Amniotic stem cell (primary cell): ENCODE results near the gene ZYX.
"Not testable (repeated sequence)": the region's sequence is repeated elsewhere in the genome, so short reads cannot be mapped to it uniquely, and the experiment has no call there.

Experiments used
- DNase-seq: peaks from one replicate; lab custom pipeline; 2025; lab: John Stamatoyannopoulos, UW

The ZYX gene

DNA sequence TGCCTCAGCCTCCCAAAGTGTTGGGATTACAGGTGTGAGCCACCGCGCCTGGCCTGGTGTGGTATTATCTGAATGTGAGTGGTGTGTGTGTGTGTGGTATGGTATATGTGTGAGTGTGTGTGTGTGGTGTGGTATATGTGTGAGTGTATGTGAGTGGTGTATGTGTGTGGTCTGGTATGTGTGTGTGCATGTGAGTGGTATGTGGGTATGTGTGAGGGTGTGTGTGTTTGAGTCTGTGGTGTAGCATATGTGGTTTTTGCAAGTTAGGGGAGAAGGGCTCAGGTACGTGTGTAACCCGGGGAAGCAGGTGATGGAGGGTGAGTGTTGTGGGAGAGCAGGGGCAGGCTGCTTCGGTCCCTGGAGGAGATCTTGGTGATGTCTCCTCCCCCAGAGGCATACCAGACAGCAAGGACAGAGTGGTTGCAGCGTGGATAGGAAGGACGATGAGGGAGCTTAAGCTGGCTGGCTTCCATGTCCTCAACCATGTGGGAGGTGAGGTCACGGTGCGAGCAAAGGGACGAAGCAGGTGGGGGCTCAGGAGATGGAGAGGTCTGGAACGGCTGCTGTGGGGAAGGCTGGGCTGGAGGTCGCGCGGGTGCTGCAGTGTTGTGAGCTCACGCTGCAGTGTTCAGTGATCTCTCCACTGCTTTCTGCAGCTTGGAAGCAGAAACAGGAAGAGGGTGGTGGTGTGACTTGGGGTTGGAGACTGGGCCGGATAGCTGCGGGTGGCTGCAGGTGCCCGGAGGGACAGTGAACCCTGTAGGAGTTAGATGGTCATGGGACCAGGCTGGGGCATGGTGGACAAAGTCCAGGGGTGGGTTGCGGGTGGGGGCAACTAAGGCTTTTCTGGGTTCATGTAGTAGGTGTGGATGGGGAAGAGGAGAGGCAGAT lies 5.0 kb downstream of the ZYX start:
- DNase-seq, result no peak

DNA sequence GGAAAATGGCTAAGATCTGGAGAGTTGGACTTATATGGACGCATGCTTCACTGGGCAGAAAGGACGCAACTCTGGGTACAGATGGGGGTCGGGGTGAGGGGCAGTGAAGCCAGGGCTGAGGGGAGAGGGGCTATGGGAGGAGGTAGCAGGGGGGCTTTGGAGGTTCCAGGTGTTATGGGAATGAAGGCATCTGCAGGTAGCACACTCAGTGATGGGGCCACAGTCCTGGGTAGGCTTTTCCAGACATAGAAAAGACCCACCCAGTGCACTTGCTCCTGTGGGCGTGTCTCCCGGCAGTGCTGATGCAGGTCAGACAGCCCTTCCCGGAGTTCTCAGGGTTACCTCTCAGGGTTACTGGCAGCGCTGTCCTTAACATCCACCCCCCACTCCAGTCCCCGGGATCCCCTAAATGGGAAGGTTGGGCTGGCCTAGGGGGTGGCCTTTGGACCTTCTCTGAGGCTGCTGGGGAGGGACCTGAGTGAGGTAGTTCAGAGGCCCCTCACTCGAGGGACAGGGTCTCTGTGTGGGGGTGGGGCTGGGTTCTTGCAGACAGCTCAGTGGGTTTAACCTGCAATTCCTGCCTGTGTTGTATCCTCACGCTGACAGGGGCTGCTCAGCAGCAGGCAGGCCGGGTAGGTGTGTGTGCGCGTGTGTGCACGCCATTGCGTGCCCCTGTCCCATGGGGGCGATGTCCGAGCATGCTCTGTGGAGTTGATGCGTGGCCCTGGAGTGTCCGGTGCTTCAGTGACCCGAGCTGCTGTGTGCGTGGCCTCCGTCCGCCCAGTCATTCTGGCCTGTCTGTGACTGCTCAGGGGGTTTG lies 6.2 kb downstream of the ZYX start:
- DNase-seq, result no peak

DNA sequence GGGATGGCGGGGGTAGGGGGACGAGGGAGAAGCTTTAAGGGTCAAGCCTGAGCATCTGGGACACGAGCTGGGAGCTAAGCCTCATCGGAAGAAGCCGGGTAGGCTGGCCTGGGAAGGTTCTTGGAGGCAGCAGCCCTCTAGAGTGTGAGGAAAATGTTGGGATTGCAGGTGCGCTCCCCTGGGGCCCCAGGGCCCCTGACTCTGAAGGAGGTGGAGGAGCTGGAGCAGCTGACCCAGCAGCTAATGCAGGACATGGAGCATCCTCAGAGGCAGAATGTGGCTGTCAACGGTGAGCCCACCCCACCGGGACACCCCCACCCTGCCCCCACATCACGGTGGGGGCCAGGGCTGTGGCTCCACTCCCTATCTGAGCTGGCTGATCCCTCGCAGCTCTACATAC lies 6.9 kb downstream of the ZYX start:
- no peak for DNase-seq

DNA sequence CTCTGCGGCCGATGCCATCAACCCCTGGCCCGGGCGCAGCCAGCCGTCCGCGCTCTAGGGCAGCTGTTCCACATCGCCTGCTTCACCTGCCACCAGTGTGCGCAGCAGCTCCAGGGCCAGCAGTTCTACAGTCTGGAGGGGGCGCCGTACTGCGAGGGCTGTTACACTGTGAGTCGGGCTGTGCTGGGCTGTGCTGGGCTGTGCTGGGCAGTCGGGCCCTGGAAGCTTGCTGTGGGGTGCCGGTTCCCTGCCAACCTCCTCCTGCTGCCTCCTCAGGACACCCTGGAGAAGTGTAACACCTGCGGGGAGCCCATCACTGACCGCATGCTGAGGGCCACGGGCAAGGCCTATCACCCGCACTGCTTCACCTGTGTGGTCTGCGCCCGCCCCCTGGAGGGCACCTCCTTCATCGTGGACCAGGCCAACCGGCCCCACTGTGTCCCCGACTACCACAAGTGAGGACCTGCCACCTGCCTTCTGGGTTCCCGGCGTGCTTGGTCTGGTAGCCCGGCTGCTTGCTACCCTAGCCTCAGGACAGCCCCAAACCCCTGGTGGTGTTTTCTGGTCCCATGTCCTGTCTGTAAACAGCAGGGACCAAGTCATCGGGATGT lies 7.5 kb downstream of the ZYX start:
- no peak for DNase-seq

DNA sequence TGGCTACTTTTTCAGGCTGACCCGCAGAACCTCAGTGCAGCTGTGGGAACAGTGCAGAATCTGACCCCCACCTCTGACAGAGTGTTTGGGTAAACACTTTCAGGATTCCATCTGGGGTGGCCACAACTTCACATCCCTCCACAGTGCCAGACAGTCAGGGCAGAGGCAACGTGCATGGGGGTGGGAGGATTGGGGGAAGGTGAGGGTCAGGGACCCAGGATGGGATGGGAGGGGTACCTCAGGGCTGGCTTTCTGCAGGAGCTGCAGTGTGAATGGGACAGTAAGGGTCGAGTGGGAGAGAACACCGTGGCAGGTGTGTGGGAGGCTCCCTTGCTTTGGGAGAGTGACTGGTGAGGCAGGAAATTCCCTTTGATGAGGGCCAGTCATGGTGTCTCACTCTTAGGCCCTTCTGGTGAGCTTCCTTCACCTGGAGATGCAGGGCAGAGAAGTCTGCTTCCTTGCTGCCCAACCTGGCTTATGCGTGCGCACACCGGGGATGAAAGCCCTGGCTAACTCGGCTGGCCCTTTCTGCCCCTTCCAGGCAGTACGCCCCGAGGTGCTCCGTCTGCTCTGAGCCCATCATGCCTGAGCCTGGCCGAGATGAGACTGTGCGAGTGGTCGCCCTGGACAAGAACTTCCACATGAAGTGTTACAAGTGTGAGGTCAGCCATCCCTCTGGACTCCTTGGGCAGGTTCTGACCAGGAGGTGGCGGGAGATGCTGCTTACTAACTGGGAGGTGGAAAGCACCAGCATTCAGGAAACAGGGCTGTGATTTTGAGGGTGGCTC lies 8.4 kb downstream of the ZYX start:
- DNase-seq, result no peak

DNA sequence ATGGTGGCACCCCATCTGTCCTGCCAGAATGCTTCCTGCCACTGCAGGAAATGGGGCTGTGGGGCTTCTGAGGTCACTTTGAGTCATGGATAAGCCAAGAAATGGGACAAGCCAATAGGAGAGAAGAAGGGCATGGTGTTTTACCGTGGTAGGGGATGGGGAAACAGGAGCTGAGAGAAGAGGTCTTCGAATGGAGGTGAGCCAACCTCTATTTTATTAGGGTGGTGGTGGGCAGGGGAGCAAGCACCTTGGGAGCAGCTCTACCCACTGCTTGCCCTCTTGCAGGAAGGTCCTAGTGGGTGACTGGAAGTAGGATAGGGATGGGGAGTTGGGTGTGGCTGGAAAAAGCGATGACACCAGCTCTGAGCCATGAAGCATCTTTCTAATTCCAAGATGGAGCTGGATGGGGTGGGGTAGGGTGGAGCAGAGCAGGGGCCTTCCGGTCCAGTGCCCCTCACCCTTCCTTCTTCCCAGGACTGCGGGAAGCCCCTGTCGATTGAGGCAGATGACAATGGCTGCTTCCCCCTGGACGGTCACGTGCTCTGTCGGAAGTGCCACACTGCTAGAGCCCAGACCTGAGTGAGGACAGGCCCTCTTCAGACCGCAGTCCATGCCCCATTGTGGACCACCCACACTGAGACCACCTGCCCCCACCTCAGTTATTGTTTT lies 9.1 kb downstream of the ZYX start:
- DNase-seq, result no peak

DNA sequence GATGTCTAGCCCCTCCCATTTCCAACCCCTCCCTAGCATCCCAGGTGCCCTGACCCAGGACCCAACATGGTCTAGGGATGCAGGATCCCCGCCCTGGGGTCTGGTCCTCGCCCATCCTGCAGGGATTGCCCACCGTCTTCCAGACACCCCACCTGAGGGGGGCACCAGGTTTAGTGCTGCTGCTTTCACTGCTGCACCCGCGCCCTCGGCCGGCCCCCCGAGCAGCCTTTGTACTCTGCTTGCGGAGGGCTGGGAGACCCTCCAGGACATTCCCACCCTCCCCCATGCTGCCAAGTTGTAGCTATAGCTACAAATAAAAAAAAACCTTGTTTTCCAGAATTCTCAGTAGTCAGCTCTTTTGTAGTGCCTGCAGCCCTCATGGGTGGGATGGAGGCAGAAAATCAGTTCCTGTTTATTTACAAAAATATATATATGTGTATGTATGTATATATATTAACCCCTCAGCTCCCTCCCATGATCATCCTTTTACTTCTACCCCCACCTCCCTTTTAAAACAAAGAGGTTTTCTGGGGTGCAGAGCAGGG lies 9.7 kb downstream of the ZYX start:
- no peak for DNase-seq

DNA sequence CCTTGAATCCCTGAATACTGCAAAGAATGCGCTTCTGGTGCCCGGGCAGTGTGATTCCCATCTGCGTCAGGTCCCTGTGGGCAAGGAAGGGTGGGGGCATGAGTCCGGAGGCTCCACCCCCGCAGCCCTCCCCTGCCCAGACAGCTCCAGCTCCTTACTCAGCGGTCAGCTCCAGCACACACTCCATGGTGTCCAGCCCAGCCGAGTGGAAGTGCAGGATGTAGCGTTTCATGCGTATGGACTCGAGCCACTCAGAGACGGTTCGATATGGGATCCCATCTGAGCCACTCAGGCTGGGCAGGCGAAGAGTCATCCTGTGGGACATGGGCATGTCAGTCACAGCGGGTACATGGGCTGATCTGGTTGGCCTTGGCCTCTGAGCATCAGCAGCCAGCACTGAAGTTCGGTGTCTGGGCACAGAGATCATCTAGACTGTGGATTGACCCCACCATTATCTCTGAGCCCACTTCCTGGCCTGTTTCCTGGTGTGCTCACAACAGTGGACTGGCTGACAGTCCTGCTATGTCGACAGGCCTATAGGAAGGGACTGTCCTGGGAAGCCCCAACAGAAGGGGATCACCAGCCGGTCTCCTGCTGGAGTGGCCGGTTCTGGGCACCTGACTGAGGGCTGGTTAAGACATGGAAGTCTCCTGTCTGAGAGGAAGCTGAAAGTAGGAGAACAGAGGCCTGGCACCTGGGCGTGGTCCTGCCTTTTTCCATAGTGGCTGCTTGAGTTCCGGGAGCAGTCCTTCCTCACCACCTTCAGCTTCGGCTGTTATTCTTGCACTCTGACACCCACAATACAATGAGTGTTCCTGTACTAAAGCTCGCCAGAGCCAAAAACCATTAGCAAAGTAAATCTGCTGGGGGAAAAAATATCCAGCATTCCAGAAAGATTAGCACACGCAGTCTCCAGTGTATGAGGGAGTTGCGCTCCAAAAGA lies 10.6 kb downstream of the ZYX start:
- DNase-seq, result no peak

DNA sequence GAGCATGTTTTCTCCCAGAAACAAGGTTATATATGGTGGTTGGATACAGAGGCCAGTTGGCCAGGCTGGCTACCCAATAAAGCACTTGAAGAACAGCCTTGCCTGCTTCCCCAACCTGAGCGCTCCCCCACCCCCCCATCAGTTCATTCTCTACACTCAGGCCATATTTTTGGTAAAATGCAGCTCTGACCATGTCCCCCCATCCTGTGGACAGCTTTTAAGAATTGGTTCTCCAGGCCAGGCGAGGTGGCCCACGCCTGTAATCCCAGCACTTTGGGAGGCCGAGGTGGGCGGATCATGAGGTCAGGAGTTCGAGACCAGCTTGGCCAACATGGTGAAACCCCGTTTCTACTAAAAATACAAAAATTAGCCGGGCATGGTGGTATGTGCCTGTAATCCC lies 11.3 kb downstream of the ZYX start:
- not testable (repeated sequence) for DNase-seq

DNA sequence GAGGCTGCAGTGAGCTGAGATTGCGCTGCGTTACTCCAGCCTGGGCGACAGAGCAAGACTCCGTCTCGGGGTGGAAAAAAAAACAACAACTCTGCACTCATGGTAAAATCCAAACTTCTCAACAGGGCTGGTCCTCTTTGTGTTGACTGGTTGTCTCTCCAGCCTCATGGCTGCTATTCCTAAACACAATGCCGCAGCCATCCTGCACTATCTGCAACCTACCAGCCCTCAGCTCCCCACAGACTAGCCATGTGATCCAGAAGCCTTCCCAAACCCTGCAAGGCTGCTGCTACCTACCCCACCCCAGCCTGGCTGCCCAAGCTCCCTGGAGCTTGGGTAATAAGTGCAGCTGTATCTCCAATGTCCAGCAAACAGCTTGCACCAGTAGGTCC lies 11.7 kb downstream of the ZYX start:
- DNase-seq, result no peak

DNA sequence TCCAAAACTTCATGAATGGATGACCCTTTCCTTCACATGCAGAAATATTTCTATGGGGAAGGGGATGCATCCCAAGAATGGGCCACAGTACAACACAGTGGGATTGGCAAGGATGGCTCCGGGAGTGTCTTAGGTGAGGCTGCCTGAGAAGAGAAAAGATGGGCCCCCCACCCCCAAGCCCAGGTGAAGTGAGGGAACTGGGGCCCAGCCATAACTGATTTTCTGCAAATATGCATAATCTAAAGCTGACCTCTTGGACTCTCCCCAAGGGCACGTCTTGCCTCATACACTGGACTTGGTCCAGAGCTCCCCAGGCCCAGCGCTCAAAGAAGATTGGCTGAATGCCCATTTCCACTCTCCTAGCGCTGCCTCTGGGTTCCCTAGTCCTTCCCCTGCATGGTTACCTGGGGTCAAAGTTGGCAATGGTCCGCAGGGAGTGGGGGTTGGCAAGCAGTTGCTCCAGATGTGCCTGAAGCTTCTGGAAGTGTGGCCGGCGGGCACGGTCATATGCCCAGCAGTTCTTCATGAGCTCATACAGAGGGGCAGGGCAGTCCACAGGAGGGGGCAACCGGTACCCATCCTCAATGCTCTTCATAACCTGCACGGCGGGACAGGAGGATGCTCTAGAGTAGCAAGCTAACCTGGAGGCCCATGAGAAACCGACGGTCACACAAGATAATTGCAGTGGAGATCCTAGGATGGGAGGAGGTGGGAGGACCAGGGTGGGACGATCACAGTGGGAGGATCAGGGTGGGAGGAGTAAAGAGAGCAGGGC lies 12.3 kb downstream of the ZYX start:
- no peak for DNase-seq

DNA sequence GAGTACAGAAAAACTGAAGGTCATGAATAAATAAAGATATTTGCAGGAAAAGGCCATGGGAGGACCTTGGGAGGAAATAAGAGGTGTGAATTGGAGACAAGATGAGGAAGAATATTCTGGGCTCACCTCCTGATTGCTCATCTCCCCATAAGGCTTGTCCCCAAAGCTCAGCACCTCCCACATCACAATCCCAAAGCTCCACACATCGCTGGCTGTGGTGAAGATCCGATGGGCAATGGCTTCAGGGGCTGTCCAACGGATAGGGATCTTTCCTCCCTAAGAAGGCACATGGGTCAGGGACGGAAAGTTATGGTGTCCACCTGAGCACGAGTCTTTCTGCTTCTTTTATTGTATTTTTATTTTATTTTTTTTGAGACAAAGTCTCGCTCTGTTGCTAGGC lies 12.9 kb downstream of the ZYX start:
- no peak for DNase-seq

DNA sequence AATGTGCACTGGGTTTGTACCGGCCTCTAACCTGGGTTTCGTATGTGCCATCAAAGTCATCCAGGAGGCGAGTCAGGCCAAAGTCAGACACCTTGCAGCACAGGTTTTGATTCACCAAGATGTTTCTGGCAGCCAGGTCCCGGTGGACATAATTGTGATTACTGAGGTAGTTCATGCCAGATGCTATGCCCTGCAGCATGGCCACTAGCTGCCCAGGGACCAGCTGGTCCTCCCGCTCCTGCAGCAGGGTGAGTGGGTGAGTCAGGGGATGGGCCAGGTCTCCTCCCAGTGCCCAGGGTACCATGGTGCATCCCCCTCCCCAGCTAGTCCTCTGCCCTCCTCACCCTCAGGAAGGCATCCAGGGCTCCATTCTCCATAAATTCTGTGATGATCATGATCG lies 13.6 kb downstream of the ZYX start:
- DNase-seq, result no peak

DNA sequence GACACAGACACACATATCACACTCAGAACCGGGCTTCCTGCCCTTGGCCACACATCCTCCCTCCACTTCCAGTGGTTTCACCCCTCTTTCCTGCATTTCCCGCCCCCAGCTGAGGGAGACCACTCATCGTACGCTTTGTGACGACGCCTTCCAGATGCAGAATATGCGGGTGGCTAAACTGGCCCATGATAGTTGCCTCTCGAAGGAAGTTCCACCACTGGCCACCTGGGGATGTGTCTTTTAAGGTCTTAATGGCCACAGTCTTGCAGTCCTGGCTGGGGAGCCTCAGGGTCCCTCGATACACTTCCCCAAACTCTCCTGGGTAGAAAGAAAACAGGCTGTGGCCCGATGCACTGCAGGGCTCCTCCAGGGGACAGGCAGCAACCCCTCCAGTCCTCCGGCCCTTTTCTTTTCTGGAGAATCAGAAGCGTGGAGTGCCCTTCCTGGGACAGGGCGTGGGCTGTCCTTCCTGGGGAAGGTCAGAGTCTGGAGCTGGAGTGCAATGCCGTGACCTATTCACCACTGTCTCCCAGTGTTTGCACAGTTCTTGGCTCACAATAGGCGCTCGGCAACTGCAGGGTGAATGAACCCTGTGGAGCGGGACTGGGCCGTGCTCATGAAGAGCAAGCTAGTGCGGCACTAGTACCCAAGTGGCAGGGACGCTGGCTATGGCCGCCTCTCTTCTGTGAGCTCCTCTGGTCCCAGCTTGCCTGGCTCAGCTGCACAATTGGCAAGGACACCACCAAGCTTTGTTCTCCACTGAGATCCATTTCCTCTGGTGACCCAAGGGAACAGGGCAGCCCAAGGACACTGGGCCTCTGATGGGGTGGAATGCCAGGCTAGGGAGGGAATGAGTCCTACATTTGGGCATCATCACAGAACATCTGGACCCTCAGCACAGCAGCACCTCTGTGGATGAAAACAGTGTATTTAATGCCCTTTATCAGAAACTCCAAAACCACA lies 14.3 kb downstream of the ZYX start:
- no peak for DNase-seq

DNA sequence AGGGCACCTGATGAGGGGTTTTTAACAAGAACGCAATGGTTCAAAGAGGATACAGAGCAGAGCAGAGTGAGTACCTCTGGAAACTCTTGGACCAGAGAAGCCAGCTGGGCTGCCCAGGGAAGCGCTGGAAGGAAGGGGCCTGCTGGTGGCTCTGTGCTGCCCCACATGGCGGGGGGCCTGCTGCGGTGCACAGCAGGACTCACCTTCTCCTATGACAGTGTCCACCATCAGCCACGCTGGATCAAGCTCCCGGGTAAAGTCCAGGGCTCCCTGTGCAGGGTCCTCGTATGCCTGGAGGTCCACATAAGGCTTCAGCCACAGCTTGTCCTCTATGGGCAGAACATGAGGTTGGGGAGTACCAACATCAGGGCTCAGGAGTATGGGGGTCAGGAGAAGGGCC lies 15.0 kb downstream of the ZYX start:
- no peak for DNase-seq

DNA sequence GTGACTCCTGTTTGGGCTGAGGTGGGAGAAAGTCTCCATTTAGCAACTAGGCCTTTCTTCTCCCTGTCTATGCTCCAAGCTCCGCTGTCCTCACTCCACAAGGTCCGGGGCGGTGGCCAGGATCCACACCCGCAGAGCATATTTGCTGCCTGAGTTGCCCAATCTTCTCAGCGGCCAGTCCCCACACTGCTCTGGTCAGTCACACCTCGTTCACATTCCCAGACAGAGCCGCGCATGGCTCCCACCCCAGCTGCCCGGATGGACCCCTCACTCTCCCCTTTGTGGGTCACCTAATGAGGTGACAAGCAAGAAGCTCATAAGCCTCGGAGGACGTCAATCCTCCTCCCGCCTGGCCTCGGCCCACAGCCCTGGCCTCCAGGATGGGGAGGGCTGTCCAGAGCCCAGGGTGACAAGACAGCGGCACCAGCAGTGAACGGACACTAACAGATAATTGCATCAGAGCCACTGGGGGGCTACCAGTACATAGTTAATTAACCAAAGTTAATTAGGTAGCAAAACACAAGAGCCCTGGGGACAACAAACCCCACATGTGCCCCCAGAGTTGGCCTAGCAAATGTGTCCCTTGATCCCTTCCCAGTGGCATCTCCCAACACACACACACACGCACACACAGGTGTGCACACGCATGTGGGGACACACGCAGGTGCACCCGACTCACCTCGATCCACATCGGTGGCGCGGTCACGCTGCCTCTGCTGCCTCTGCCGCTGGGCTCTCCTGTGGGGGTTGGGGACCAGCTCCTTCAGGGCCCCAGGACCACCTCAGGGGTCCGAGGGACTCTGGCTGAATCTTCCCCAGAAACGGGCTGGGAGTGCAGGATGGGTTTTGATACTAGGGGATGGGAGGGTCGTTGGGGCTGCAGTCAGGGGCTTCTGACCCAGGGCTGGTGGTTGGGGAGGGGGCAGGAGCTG lies 15.7 kb downstream of the ZYX start:
- no peak for DNase-seq
